ENCODE measurements around the gene FHIT.
A peak's percentile ranks its signal among the peaks of the same experiment; 100 is the strongest.

Gene FHIT

DNA sequence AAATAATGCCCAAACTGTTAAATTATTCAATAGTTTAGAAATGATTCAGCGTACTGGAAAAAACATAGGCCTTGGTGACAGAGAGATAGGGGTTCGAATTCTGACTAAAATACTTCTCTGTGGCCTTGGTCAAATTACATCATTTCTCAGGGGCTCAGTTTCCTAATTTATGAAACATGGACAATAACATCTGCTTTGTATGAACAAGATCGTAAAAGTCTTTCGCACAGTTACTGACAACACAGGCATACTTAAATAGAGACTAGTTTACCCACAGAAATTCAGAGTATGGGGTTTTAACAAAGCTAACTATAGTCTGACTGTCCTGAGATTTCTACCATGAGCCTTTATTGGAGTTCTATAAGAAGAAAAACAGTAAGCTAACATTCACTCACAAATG lies 440.4 kb downstream of the FHIT start:
- peak; percentile 77 for DNase-seq

DNA sequence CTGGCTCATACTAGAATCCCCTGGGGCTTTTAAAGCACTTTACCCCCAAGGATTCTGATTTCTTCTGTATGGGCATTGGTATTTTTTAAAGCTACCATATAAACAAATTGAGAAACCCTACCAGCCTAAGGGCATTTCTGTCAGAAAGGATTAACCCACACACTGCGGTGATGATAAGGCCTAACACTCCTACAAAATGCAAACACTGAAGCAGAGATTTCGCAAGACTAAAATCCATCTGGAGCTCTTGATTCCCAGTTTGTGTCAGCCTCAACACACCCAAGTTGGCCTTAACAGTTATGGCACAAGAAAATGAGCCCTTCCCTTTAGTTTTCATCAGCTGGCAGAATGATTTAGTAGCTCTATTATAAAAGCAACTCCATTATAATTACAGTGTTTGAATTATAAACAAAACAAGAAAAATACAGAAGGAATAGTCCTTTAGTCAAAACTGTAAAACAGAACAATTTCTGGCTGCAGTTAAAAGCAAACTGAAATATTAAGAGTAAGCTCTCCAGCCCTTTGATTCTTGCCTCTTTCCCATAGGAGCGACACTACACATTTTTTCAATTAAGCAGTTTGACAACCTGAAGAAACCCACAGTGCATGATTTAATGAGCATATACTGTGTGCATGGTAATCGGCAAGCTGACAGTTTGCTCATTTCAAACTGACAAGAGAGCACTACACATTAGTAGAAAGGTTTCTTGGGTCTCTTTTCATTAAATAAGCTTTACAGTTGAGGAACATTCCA lies 441.2 kb downstream of the FHIT start:
- peak; percentile 76 for DNase-seq

DNA sequence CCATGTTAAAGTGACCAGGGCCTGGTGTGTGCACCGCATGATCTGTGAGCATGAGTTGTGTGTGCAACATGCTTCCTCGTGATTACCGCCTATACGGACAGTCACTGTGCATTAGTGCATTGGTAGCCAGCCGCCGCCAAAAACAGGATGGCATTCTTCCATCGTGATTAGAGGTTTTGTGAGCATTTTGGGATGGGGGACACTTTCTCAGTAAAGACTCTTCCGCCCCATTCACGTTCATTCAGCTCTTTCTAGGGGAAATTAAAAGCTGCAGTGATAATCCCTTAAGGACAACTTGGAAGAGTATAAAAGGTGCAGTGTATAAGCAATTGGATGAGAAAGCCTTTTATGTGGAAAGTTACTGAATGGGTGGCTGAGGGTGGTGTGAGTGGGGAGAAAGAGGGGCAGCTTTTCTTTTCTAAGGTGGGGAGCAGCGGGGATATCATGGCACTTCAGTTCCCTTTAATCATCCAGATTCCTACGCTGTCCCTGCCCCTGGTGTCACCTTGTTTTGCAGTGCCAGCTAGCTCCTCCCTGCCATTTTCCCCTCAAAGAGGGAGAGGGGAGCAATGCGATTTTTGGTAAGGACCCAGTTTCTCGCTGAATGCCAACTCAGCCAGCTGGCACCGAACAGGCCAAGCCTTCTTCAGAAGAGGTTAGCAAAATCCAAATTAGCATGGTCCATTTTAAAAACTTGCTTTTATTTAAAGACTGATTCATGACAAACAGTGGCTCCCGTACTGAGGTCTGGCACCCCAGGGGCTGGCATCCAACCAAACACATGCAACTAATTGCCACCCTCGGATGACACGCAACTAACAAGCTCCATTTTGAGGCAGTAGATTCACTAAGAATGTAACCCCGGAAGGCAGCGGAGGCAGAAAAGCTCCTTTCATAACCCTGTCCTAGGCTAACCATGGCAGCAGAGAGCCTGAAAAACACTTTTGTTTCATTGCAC lies 447.8 kb downstream of the FHIT start:
- peak; percentile 41 for DNase-seq

DNA sequence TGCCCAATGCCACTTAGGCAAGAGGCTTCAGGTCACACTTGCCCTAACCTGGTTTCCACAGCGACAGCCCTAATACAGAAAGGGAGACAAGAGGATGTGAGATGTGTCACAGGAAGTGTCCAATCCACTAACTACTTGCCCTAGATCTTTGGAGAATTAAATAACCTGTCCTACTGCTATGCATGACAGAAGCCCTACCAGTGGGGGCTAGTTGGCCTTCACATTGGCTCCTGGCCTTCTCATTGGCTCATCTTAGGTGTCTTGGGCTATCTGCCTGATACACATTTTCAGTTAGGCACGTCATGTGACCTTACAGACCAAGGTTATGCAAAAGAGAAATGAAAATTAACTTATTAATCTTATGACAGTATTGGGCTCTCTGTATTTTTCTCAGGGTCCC lies 449.9 kb downstream of the FHIT start:
- DNase-seq: peak; percentile 1

DNA sequence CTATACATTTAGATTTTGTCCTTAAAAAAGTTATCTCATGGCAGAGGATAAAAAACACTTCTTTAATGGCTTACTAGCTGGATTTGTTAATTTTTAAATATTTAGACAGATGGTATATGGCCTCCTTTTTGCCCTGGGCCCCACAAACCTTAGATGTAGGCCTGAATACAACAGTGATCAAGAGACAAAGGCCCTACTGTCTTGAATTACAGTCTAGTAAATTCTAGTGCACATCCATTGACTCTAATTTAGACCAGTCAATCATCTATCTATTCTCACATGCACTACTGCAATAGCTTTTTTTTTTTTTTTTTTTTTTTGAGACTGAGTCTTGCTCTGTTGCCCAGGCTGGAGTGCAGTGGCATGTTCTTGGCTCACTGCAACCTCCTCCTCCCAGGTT lies 452.8 kb downstream of the FHIT start:
- DNase-seq: no peak

DNA sequence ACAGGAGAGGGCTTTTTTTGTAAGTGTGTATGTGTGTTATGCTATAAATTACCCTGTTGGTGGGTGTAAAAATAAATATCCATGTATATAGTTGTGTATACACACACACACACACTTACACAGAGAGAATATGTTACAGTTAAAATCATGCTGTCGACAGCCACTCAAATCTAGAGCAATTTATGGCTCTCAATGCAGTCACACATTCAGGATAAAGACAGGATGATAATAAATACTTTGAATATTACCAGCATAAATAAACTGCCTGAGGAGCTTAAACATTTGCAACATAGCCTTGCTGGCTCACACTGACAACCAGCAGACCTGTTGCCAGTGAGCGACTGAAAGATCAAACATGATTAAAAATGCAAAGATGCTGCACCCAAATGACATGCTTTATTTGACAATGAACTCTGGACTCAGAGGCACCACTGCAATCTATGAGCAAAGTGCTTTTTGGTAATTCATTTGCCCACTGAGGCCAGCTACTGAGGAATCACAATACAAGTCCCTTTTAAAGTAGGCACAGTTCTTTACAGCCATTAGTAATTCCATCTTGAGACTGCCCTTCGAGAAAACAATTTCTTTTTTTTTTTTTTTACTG lies 458.9 kb downstream of the FHIT start:
- DNase-seq: peak; percentile 30

DNA sequence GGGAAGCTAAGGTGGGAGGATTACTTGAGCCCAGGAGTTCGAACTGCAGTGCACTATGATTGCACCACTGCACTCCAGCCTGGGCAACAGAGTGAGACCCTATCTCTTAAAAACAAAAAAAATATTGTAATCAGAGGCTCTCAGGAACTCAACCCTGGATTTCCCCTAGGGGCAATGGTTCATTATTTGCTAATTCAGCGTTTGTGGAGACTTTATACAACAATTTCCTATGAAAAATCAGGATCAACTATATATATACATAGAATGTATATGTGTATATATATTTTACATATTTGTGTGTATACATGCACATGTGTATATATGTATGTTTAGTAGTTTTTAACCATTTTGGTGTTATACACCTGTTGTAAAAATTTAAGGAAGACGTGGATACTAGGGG lies 463.1 kb downstream of the FHIT start:
- no peak for DNase-seq

DNA sequence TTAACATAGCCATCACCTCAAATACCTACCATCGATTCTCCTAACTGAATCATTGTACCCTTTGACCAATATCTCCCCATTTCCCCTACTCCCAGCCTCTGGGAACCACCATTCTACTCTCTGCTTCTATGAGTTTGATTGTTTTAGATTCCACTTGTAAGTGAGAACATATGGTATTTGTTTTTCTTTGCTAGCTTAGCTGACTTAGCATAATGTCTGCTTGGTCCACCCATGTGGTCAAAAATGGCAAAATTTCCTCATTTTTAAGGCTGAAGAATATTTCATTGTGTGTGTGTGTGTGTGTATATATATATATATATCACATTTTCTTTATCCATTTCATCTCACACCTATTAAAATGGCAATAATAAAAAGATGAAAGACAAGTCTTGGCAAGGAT lies 469.3 kb downstream of the FHIT start:
- no peak for DNase-seq

DNA sequence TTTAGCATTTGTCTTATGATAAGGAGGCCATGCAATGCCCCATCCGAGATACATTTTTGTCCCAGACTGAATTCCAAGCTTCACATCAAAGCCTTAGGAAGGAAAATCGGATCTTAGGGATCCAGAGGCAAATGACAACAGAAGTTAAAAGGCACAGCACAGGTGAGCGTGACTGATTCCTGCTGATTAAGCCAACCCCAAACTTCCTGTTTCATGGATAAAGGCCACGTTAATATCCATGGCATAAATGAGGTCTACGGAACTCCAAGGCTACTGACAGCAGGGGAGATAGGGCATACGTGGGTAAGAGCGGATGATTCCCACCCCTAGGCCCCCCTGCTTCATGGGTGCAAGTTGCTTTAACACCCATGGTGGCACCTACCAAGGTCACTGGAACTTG lies 471.6 kb downstream of the FHIT start:
- no peak for DNase-seq

DNA sequence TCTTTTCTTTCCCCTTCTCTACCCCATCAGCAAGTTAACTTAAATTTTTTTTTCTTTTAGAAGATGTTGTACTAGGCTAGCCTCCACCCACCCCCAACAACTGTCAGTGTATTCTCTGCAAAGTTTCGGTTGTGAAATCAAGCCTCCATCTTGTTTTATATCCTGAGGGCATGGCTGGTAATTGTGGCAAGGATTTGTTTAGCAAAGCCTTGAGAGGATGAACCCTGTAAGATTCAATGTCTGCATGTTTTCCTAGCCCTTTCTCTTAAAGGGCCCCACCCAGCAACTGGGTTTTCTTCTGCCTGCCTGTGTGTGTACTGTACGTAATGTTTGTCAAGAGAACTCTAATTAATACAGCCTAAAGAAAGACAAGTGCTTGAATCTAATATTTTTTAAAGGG lies 475.3 kb downstream of the FHIT start:
- no peak for DNase-seq

DNA sequence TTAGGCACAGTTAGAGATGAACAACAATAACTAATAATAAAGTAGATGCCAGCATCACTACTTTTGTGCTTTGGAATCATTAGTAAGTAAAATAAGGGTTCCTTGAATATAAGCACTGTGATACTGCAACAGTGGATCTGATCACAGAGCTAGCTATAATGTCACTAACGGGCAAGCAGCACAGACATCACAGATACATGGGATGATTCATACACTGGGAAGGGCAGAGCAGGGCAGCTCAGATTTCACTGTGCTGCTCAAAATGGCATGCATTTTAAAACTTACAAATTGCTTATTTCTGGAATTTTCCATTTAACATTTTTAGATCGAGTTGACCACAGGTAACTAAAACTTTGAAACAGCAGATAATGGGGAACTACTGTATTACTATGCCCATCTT lies 476.6 kb downstream of the FHIT start:
- DNase-seq: no peak

DNA sequence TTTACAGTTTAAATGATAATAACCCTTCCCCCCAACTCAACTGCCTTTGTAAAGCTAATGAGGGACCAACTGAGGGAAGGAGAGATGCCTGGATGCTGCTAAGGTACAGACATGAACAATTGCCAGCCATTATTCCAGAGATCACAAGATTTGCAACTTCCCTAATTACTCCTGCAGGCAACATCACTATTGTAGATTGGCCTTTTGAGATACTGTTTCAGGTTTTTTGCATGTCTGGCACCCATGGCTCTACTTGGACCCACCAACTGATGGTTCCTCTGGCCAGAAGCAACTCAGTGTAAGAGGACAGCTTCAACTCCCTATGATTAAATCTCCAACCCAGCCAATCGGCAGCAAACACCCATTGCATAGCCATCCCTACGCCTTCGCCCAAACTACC lies 478.7 kb downstream of the FHIT start:
- DNase-seq: no peak

DNA sequence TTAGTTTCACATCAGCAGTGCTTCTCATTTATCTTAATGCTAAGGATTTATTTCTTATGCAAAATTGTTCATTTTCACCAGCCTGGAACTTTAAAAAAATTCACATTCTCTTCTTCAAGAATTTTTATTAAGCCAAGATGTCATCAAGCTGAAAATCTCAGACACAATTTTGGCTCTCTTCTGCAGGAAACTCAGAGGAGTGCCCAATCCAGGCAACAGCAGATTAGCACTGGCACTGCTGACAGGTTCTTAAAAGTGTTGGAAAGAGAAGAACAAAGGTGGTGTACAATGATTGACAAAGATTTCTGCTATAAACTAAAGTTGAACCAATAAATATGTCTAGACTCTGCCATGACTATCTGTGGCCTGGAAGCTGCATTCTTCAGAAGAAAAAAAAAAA lies 479.5 kb downstream of the FHIT start:
- DNase-seq: no peak

DNA sequence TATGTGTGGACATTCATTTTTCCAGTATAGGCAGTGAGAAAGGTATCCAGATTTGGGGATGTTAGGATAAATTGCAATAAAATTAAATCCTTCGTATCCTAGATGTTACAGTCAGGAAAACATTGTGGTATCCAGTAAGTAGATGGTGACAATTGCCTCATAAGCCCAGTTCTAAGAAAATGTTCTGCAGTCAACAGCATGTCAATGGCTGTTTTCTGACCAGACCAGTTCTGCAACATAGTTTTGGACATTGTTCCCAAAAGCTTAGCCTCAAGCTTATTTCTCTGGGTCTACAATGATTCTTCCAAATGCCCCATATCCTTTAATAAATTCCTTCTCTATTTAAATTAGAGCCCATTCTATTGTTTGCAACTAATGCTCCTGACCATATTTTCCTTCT lies 480.7 kb downstream of the FHIT start:
- no peak for DNase-seq

DNA sequence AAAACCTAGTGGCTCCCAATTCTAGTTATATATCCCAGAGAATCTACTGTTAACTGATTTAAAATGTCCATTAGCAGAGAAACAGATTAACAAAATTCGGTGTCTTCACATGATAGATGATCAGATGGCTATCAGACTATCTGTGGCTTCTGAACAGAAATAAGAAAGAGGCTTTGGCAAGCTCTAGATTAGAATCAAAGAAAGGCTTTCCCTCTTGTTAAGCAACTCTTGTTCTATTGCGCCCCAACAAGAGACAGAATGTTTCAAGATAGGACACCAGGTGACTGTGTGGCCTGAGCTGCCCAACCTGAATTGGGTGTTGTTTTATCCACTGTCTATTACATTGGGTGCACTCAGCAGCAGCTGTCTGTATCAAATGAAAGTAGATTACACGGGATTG lies 483.7 kb downstream of the FHIT start:
- no peak for DNase-seq

DNA sequence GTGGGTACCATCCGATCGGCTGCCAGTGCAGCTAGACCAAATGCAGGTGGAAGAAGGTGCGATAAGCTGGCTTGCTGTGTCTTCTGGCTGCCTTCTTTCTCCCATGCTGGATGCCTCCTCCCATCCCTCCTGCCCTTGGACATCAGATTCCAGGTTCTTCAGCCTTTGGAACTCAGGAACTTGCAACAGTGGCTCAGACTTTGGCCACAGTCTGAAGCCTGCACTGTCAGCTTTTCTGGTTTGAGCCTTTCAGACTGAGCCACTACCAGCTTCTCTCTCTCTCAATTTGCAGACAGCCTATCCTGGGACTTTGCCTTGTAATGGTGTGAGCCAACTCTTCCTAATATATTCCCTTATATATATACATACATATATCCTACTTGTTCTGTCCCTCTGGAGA lies 485.5 kb downstream of the FHIT start:
- DNase-seq: no peak

DNA sequence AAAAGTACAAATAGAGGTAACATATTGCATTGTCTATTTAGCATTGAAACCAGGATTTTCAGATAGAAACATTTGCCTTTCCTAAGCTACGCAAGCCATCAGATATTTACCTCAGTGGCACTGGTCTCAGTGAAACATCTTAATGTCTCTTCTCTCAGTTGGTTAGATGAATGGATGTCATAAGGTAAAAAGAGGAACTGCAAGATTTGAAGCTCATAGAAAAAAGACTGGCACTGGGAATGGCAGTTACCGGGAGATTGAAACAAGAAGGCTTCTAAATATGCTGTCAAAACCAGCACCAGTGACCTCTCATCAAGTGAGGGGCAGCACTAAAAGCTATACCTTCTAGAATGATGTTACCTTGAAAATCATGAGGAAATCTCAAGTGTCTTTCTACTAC lies 486.4 kb downstream of the FHIT start:
- no peak for DNase-seq

DNA sequence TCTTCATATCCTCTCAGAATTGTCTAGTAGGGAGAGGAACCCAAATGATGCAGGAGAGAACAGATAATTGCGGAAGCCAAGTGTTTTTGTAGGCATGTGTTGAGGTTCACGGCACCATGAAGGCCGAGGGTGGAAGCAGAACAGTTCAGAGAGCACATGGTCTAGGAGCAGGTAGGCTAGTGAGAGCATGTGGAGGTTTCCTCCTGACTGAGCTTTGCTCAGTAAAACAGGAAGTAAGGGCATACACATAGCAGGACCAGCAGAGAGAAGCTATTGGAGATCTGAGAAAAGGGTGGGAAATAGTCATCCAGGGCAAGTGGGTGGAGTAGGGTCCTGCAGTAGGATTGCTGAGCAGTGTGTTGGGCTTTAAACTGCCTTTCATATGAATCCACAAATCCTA lies 491.1 kb downstream of the FHIT start:
- DNase-seq: no peak

DNA sequence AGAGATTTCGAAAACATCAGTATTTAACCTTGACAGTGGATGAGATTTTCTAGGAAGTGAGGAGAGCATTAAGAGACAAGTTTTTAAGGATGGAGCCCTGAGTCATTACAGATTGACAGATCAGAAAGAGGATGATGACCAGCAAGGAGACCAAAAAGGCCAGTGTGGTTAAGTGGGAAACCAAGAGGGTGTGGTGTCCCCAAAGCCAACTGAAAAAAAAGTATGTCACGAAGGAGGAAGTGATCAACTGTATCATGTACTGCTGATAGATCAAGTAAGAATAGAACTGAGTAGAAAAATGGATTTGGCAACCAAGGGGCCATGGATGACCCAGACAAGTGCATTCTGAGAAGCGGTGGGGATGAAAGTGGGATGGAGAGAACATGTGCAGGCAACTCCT lies 491.8 kb downstream of the FHIT start:
- no peak for DNase-seq

DNA sequence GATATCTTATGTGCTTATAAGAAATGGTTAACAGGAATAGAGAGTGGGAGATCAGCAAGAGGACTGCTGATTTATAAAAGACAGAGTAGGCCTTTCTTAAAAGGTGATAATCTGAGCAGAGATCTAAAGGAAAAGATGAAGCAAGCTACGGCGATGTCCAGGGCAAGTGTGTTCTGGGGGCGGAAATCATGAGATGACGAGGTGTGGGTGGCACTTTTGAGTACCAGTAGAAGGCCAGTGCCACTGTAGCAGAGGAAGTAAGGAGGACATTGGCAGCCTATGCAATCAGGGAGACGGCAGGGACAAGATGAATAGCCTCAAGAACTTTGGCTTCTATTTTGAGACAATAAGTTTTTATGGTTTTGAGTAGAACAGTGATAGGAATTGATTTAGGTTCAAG lies 492.4 kb downstream of the FHIT start:
- no peak for DNase-seq

DNA sequence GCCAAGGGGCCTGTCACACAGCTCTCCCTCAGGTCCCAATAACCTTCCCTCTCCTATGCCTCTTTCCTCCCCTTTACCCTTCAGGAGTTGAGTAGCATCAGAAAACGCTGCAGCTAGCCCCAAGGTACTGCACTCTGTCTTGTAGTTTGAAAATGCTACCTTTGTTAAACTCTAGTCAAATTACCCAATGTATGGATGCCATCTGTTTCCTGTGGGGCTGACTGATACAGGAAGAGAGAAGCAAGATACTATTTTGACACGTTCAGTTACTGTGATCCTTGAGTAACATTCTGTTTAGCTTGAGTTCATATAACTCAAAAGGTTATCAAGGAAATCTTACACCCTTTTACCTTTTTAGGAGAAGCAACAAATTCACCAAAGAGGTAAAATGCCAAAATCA lies 493.1 kb downstream of the FHIT start:
- DNase-seq: no peak

DNA sequence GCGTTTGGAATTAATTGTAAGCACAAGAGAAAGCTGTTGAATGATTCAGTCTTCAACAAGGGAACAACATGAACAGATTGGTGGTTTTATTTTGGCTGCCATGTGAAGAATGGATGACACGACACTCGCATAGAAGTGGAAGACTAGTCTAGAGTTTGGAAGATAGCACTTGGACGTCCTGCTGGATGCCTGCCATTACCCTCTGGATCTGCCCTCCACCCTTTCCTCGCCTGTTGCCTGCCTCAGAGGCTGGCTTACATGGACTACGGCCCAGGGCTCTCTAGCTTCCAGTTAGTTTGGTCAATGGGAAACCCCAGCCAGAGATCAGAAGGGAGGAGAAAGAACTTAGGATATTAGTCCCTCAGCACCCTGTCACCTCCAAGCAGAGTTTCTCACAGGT lies 493.5 kb downstream of the FHIT start:
- no peak for DNase-seq

DNA sequence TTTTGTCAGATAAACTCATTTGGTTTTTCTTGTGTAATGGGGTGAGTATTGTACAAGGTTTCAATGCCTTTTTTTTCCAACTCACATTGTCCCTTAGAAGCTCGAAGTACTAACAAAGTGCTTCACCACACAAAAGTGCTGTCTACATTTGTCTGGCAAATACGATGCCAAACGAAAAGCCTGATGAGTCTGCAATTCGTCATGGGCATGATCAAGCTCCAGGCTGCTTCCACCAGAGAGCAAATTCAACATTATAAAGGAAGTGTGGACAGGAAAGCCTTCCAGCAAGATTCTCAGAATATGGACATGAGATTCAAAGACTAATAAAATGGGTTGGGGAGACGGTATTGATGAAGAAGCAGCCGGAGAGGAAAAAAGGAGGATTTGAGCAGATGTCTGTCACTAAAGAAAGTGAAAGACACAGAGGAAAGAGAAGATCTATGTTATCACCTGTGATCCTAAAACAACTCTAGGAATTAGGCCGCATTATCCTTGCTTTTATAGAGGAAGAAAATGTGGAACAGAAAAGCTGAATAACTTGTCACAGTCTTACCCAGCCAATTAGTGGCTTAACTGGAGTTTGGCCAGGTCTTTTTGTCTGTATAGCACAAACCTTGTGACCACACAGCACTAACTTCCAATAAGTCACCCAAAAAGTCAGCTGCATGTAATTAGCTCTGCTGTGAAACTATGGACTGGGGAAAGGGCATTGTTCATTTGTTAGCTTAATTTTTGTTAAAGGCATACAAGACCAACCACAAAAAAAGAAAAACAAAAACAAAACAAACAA lies 494.8 kb downstream of the FHIT start:
- peak; percentile 68 for DNase-seq

All from fibroblast of skin of right quadriceps (primary cell).